Measurements from ENCODE around the gene C12orf50.
"Not testable (repeated sequence)": the region's sequence is repeated elsewhere in the genome, so short reads cannot be mapped to it uniquely, and the experiment has no call there.

C12orf50 gene

GRCh38 chr12:87988534-87988933 is 40.7 kb downstream of the C12orf50 start:
- TF ChIP-seq CTCF (IDR thresholded peaks at IDR 0.05; ENCODE audit: extremely low read depth, missing control alignments) = no peak
- DNase-seq (ENCODE audit: low spot score) = no peak

DNA sequence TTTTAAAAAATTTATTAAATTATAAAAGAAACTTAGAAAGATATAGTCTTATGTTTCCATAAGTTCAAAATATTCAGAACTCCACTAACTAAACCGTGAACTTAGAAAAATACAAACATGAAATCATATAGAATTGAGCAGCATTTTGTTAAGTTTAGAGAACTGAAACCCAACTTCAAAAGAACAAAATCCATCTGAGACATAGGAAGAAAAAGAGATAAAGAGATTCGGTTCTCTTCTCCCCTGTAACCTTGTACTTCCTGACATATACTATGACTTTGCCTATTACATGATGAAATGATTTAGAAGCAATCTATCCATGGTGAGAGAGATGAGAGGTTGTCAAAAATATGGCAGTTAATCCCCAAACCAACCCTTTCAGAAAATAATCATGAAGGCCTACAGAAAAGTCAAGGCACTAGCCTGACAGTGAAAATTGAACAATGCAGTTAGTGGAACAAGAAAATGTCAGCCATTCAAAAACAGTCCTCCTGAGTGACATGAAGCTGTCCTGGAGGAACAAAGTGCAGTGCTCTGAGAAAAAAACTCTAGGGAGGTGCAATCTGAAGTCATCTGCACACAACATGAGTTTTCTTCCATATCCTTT is 44.0 kb downstream of the C12orf50 start:
- no peak for TF ChIP-seq CTCF (IDR thresholded peaks at IDR 0.05; ENCODE audit: extremely low read depth, missing control alignments)
- DNase-seq (ENCODE audit: low spot score) = no peak

GRCh38 chr12:87982208-87982607 is 47.0 kb downstream of the C12orf50 start:
- no peak for DNase-seq (ENCODE audit: low spot score)

GRCh38 chr12:87981495-87981894 is 47.7 kb downstream of the C12orf50 start:
- TF ChIP-seq CTCF (IDR thresholded peaks at IDR 0.05; ENCODE audit: extremely low read depth, missing control alignments) = no peak
- no peak for DNase-seq (ENCODE audit: low spot score)

More at GRCh38 chr12:87982208-87982607, 47.0 kb downstream of the C12orf50 start:
- no peak for TF ChIP-seq CTCF (IDR thresholded peaks at IDR 0.05; ENCODE audit: extremely low read depth, missing control alignments)

GRCh38 chr12:87975879-87976278 is 53.3 kb downstream of the C12orf50 start:
- TF ChIP-seq CTCF (IDR thresholded peaks at IDR 0.05; ENCODE audit: extremely low read depth, missing control alignments) = no peak
- DNase-seq (ENCODE audit: low spot score) = no peak

GRCh38 chr12:87967871-87968270 is 61.3 kb downstream of the C12orf50 start:
- TF ChIP-seq CTCF (IDR thresholded peaks at IDR 0.05; ENCODE audit: extremely low read depth, missing control alignments) = no peak
- DNase-seq (ENCODE audit: low spot score) = no peak

DNA sequence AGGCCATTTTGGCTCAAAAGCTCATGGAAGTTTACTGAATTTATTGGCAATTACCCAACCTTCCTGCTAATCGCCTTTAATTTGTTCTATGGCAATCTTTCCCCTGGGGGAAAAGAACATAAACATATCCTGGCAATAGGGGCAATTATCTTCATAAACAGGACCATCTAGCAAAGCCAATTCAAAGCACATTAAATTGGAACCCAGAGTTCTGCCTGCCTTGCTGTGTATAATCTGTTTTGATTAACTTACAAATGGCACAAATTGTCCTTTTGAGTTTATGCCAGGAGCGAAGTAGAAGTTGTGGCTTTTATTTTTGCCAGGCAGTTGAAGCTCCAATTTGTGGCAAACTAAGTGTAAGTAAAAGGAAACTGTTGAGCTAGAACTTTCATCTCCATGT is 68.6 kb downstream of the C12orf50 start:
- no peak for DNase-seq (ENCODE audit: low spot score)
- TF ChIP-seq CTCF (IDR thresholded peaks at IDR 0.05; ENCODE audit: extremely low read depth, missing control alignments) = no peak

GRCh38 chr12:87954028-87954427 is 75.2 kb downstream of the C12orf50 start:
- DNase-seq (ENCODE audit: low spot score) = not testable (repeated sequence)
